SJCRH30 (cell line): ENCODE results near the gene TIAM2. TPM values are rescaled to one million over a fixed set of nuclear protein-coding genes. Genes with fewer than 3 reads are reported as not detected.
A peak's percentile ranks its signal among the peaks of the same experiment; 100 is the strongest.

Experiments
- DNase-seq, 2 experiments: peaks; one replicate each; pipeline ENCODE4 v3.0.0-alpha.2; 2015 to 2020
- H3K27ac ChIP-seq: fragments of 250-450 bp; sonication (Bioruptor Pico); 2 replicates; pipeline ENCODE4 v1.5.1; 2020; ENCODE audit warnings: mild to moderate bottlenecking, moderate library complexity
- H3K27me3 ChIP-seq: fragments of 250-450 bp; sonication (Bioruptor Pico); 2 replicates; pipeline ENCODE4 v1.5.1; 2020; ENCODE audit warnings: mild to moderate bottlenecking, moderate library complexity
- H3K36me3 ChIP-seq: fragments of 250-450 bp; sonication (Bioruptor Pico); 2 replicates; pipeline ENCODE4 v1.5.1; 2020; ENCODE audit warnings: mild to moderate bottlenecking, moderate library complexity
- H3K4me1 ChIP-seq: fragments of 250-450 bp; sonication (Bioruptor Pico); 2 replicates; pipeline ENCODE4 v1.5.1; 2020; ENCODE audit warnings: mild to moderate bottlenecking, moderate library complexity
- H3K4me3 ChIP-seq: fragments of 250-450 bp; sonication (Bioruptor Pico); 2 replicates; pipeline ENCODE4 v1.5.1; 2020; ENCODE audit warnings: mild to moderate bottlenecking, moderate library complexity
- H3K9me3 ChIP-seq: fragments of 250-450 bp; sonication (Bioruptor Pico); replicated peaks from 2 replicates; pipeline ENCODE4 v1.5.1; 2020; ENCODE audit warnings: mild to moderate bottlenecking, moderate library complexity
- total RNA-seq: library from RNA; depleted of rRNA; stranded (reverse); fragments of >200 nt; shearing (Covaris generic); gene quantifications from 2 replicates; pipeline ENCODE4 v1.2.3, GENCODE V29; 2014

TIAM2 gene
- total RNA-seq, 1 experiment from 2014 or later, result 23.8 TPM

DNA sequence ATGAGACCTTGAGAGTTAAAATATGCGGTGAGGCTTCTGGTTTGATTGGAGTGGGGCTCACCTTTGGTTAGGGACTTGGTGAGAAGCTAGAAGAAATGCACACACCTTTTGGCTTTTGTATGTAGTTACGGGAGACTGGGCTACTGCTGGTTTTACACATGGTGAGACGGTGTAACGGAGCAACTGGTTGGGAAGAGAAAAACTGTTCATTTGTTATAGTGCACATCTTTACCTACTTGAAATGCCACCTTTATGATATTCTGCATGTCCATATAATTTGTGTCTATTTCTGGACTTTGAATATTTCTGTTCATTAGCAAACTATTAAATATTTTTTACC, 31.6 kb downstream of the TIAM2 start:
- no peaks in the 10 kb centered on the region for H3K36me3 ChIP-seq
- DNase-seq, result no peak
- H3K27me3 ChIP-seq, result no peaks in the 10 kb centered on the region
- H3K4me1 ChIP-seq, result peaks cover 11% of the 10 kb centered on the region
- H3K27ac ChIP-seq, result no peak overlapping the region; the same call in 1 of the 2 replicates
- H3K9me3 ChIP-seq, result no peaks in the 10 kb centered on the region
- H3K4me3 ChIP-seq, result no peak overlapping the region

DNA sequence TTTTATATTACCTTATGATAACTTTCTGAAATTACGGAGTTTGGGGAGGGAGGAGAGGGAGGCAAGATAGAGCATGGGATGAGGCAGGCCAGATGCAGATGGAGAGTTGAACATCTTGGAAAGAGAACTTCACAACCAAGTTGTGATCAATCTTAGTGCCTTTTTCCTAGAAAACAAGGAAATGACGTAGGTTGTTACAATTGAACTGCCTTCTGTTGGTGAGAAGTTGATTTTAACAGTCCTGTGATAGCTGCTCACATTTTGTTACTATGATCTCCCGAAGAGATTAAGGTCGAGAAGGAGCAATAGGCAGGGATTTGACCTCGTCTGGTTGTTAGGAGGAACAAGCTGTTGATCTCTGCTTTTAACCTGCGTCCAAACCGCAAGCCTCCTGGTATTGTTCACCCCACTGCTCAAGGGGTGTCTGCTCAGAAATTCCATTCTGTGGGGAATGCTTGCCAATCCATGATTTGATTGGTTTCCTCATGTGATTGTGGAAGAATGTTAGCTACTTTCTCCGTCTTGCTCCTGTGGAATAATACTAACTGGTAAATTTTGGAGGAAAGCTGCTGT, 35.1 kb downstream of the TIAM2 start:
- peaks cover 11% of the 10 kb centered on the region for H3K4me1 ChIP-seq
- H3K36me3 ChIP-seq, result no peaks in the 10 kb centered on the region
- H3K4me3 ChIP-seq, result no peak overlapping the region
- H3K27me3 ChIP-seq, result no peaks in the 10 kb centered on the region
- no peak overlapping the region for H3K27ac ChIP-seq
- no peak for DNase-seq
- no peaks in the 10 kb centered on the region for H3K9me3 ChIP-seq

DNA sequence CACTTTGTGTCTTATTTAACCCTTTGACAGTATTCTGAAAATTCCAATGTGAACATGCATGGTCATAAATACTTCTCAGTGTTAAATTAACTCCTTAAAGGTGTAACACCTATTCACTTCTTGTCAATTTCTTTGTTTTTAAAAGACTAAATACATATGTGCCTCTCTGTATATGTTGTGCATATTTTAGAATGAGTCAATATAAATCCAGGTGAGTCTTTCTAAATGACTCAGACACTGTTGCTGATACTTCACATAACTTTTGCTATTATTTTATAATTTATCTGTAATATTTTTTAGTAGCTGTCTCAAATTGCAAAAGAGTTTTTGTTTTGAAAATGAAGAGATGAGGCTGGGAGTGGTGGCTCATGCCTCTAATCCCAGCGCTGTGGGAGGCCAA, 36.0 kb downstream of the TIAM2 start:
- peaks cover 7% of the 10 kb centered on the region for H3K4me1 ChIP-seq
- H3K27me3 ChIP-seq, result no peaks in the 10 kb centered on the region
- no peak overlapping the region for H3K4me3 ChIP-seq
- DNase-seq, result no peak
- H3K36me3 ChIP-seq, result no peaks in the 10 kb centered on the region
- no peak overlapping the region for H3K27ac ChIP-seq
- H3K9me3 ChIP-seq, result no peaks in the 10 kb centered on the region

DNA sequence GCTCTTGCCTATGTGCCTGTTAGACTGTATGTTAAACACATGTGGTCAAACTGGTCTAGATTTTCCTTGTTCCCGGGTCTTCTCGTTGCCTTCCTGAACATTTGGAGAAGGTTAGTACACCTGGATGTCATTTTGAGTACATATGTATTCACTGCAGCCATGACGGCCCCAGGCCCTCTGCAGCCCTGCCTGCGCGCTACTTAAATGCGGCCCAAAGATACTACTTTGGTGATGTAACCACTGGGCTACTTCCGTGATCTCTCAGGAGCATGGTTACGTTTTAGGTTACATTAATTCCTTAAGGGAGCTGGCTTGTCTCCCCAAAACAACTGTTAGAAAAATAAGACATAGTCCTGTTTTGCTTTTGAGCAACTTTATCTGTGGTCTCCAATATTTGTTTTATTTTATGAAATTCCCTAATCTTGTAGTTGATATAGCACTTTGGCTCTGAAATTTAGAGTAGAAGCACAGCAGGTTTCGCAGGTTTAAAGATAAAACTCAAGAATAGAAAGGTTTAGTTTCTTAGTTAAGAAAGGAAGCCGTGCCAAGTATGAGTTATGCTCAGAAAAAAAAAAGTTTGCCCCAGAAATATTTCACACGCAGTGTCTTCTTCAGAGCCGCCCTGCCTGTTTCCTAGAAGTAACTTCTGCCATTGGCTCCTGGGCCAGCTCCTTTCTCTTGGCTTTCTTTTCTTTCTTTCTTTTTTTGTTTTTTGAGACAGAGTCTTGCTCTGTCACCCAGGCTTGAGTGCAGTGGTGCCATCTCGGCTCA, 38.1 kb downstream of the TIAM2 start:
- no peaks in the 10 kb centered on the region for H3K27me3 ChIP-seq
- H3K9me3 ChIP-seq, result no peaks in the 10 kb centered on the region
- no peak overlapping the region for H3K4me3 ChIP-seq
- no peak overlapping the region for H3K27ac ChIP-seq
- H3K4me1 ChIP-seq, result no peaks in the 10 kb centered on the region
- H3K36me3 ChIP-seq, result no peaks in the 10 kb centered on the region
- no peak for DNase-seq

DNA sequence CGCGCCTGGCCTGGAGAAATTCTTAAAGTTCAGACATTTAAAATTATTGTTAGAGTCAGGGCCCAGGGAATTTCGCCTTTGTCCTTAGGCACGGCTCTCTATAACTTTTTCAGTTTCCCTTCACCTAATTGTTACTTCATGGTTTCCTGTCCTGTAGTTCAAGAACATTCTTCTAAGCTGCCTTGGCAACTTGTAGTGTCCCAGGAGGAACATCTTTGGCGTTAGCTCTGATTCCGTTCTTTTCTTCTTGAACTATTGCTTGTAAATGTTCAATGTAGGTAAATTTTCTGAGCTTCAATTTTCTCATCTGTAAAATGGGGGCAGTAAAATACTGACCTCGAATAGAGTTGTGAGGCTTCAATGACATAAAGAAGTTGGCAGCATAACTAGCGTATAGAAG, 41.8 kb downstream of the TIAM2 start:
- H3K9me3 ChIP-seq, result no peaks in the 10 kb centered on the region
- no peaks in the 10 kb centered on the region for H3K27me3 ChIP-seq
- H3K4me1 ChIP-seq, result no peaks in the 10 kb centered on the region
- no peak for DNase-seq
- H3K4me3 ChIP-seq, result no peak overlapping the region
- no peaks in the 10 kb centered on the region for H3K36me3 ChIP-seq
- no peak overlapping the region for H3K27ac ChIP-seq

DNA sequence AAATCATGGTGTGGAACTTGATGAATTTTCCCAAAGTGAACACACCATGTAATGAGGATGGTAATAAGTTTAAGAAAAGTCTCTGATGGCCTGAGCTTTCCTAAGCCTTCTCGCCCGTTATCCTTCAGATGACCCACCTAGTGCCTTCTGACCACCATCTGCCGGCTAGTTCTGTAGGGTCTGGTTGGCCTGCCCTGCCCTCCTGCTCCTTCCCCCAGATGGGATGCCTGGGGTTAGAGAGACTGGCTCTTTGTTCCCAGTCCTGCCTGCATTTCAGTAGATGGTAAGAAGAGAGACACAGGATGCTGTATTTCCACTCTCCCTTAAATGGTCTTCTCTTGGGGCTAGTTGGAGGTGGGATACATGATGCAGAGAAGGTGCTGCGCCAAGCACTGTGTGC, 43.0 kb downstream of the TIAM2 start:
- no peaks in the 10 kb centered on the region for H3K9me3 ChIP-seq
- no peak overlapping the region for H3K27ac ChIP-seq
- no peak overlapping the region for H3K4me3 ChIP-seq
- no peaks in the 10 kb centered on the region for H3K4me1 ChIP-seq
- no peaks in the 10 kb centered on the region for H3K36me3 ChIP-seq
- no peaks in the 10 kb centered on the region for H3K27me3 ChIP-seq
- DNase-seq, result no peak

DNA sequence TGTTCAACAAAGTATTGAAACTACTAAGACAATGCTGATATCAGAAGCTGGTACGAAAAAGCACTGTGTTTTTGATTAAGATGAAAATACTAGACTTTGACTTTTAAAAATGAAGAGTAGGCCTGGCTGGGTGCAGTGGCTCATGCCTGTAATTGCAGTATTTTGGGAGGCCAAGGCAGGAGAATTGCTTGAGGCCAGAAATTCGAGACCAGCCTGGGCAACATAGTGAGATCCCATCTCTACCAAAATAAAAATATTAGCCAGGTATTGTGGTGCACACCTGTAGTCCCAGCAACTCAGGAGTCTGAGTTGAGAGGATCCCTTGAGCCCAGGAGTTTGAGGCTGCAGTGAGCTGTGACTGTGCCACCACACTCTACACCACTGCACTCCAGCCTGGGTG, 43.4 kb downstream of the TIAM2 start:
- no peak overlapping the region for H3K27ac ChIP-seq
- no peak overlapping the region for H3K4me3 ChIP-seq
- no peak for DNase-seq
- H3K9me3 ChIP-seq, result no peaks in the 10 kb centered on the region
- H3K4me1 ChIP-seq, result no peaks in the 10 kb centered on the region
- no peaks in the 10 kb centered on the region for H3K27me3 ChIP-seq
- H3K36me3 ChIP-seq, result no peaks in the 10 kb centered on the region

DNA sequence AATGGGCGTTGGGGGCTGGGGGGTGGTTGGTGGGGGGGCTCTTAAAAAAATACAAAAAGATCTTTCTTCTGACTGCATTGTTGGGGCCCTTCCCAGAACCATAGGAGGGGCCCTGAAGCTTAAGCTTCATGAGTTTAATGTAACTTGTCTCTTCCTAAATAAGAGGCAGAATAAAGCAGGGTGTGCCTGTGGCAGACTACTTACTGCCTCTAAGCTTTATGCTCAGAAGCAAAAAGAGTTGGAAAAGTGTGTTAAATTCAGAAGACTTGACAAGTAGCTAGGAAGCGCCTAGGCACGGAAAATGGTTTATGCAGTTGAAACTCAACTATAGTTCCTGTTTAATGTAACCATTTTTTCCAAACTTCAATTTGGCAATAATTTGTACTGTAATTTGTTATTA, 44.5 kb downstream of the TIAM2 start:
- no peak for DNase-seq
- H3K27ac ChIP-seq, result no peak overlapping the region
- no peaks in the 10 kb centered on the region for H3K36me3 ChIP-seq
- no peaks in the 10 kb centered on the region for H3K27me3 ChIP-seq
- no peaks in the 10 kb centered on the region for H3K9me3 ChIP-seq
- no peaks in the 10 kb centered on the region for H3K4me1 ChIP-seq
- H3K4me3 ChIP-seq, result no peak overlapping the region

DNA sequence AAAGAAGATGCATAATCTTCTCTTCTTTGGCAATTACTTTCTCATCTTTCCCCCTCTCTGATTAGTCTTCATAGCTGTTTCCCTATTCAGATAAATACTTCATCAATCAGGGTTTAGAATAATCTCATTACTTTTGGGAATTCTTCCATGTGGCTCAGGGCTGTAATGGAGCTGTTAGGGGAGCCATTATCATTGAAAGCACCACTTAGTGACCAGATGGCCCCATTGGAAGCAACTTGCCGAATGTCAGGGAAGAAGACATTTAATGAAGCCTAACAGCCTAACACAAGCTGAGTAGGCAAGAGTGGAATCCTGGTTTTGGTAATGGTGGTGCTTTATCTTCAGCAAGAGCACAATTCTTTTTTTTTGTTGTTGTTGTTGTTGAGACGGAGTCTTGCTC, 45.0 kb downstream of the TIAM2 start:
- no peak overlapping the region for H3K27ac ChIP-seq
- no peaks in the 10 kb centered on the region for H3K4me1 ChIP-seq
- DNase-seq, result no peak
- H3K4me3 ChIP-seq, result no peak overlapping the region
- no peaks in the 10 kb centered on the region for H3K36me3 ChIP-seq
- no peaks in the 10 kb centered on the region for H3K9me3 ChIP-seq
- H3K27me3 ChIP-seq, result no peaks in the 10 kb centered on the region

DNA sequence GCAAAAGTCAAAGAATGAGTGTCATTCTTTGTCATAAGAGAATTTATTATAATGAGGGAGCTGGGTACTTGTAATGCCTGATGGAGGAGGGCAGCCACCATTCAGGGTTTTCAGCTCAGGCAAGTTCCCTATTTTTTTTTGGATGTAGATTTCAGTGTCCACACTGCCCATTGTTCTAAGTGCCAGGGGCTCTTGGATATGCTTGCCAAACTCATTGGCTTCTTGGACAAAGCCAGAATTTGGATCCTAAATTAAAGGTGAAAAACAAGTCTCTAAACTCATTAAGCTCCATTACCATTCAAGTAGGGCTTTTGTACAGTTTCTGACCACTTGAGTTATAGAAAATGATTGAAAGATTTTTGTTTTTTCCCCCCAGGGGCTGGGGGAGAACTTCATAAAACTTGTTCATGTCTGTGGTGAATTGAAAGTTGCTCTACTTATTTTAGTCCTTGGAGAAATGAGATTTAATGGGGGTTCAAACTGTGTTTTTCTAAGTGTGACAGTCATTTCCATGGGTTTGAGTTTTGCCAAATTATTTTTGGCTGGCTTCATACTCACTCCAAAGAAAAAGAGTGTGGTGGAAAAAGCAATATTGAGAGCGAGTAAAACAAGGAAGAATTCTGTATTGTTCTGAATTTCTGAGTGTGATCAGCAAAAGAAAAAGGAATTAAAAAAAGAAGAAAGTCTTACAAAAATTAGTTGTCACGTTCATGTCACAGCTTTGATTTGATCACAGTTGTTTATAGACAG, 46.0 kb downstream of the TIAM2 start:
- Histone ChIP-seq H3K4me3 (no peak overlapping the region), H3K27ac (no peak overlapping the region), H3K36me3 (no peaks in the 10 kb centered on the region), H3K4me1 (no peaks in the 10 kb centered on the region), H3K27me3 (no peaks in the 10 kb centered on the region), H3K9me3 (no peaks in the 10 kb centered on the region)
- DNase-seq, result no peak

DNA sequence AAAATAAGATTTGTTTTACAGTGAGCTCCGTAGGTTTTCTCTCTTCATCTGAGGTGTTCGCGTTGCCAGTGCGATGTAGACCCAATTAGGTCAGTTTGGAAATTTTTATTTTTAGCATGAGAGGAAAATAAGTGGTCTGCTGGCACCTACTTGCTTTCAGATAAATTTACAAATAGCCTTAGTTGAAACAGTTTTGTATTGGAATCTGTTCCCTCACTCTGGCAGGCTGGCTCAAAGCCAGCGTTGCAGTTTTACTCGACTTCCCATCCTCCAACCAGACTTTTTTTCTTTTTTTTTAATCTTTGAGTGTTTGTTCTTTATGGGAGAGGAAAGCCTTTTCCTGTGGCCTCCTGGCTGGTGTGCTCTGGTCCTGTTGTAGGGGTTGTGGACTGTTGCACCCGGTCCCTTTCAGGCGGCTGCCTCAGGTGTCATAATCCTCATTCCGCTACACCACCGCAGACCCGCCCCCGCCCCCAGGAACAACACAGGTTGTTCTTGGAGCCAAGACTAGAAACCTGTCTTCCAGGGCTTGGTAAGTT, 46.7 kb downstream of the TIAM2 start:
- H3K4me3 ChIP-seq, result no peak overlapping the region
- no peaks in the 10 kb centered on the region for H3K36me3 ChIP-seq
- no peaks in the 10 kb centered on the region for H3K9me3 ChIP-seq
- H3K27ac ChIP-seq, result no peak overlapping the region
- no peaks in the 10 kb centered on the region for H3K4me1 ChIP-seq
- no peak for DNase-seq
- H3K27me3 ChIP-seq, result no peaks in the 10 kb centered on the region

DNA sequence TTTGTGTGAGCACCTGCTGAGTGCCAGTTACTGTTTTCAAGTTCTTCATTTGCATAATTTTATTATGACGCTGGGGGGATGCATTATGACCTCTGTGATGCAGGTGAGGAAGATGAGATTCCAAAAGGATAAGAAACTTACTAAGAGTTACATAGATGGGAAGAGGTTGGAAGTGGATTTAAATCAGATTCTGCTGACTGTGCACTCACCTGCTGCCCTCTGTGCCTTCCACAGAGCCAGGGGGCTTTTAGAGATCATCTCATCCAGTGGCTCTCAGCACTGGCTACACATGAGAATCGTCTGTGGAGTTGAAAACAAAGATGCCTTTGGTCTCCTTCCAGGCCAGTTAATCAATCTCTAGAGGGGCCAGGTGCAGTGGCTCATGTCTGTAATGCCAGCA, 47.9 kb downstream of the TIAM2 start:
- no peaks in the 10 kb centered on the region for H3K9me3 ChIP-seq

DNA sequence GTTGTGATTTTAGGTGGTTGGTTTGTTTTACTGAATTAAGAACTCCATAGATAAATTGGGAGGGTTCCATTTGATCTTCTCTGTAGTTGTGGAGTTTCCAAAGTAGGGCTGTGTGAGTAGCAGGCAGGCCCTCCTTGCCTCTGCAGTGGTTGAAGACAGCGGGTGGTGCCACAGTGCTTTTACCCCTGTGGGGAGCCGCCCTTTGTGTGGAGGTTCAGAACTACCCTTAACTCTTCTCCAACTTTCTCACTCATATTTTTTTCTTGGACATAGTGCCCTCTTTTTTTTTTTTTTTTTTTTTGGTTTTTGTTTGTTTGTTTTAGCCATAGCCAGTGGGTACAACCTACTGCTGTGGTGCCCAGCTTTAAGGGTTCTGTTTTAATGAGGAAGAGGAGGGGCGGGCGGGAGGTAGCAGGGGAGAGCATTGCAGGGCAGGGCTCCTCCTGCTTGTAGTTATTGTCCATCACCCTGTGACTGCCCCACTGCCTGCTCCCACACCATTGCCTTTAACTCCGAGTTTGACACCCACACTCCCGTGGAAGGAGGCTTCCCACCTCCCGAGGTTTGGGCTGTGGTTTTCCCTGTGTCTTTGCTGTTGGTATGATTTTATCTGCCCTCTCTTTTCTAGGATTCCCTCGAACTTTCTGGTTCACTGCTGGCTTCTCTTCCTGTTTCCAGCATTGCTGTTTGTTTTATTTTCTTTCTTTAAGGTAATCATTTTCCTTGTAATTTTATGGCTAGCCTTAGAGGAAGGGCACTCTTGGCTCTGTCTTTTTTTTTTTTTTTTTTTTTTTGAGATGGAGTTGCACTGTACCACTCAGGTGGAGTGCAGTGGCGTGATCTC, 50.7 kb downstream of the TIAM2 start:
- no peaks in the 10 kb centered on the region for H3K36me3 ChIP-seq
- no peak overlapping the region for H3K4me3 ChIP-seq
- peaks cover 12% of the 10 kb centered on the region for H3K4me1 ChIP-seq
- no peaks in the 10 kb centered on the region for H3K27me3 ChIP-seq
- DNase-seq, result no peak
- H3K9me3 ChIP-seq, result no peaks in the 10 kb centered on the region
- no peak overlapping the region for H3K27ac ChIP-seq

More for the DNA sequence above, 47.9 kb downstream of the TIAM2 start:
- DNase-seq, result no peak
- Histone ChIP-seq H3K4me3 (no peak overlapping the region), H3K36me3 (no peaks in the 10 kb centered on the region), H3K27ac (no peak overlapping the region), H3K27me3 (no peaks in the 10 kb centered on the region), H3K4me1 (no peaks in the 10 kb centered on the region)

DNA sequence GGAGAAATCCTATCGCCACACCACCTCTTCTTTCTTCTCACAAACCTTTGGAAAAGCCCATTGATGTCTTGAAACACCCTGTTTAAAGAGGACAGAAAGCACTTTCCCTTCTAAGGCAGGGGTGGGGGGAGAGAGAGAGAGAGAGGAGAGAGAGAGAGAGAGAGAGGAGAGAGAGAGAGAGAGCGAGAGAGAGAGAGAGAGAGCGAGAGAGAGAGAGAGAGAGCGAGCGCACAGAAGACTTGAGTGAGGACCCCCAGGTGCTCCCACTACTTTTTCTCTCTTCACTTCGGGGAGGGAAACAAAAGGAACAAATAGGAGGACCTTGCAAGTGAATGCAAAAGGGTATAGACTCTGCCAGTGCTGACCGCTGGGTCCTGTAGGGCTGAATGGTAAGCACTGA, 52.4 kb downstream of the TIAM2 start:
- no peak overlapping the region for H3K4me3 ChIP-seq
- no peaks in the 10 kb centered on the region for H3K27me3 ChIP-seq
- H3K9me3 ChIP-seq, result no peaks in the 10 kb centered on the region
- H3K36me3 ChIP-seq, result no peaks in the 10 kb centered on the region
- H3K27ac ChIP-seq, result no peak overlapping the region
- peaks cover 16% of the 10 kb centered on the region for H3K4me1 ChIP-seq
- DNase-seq, result no peak

DNA sequence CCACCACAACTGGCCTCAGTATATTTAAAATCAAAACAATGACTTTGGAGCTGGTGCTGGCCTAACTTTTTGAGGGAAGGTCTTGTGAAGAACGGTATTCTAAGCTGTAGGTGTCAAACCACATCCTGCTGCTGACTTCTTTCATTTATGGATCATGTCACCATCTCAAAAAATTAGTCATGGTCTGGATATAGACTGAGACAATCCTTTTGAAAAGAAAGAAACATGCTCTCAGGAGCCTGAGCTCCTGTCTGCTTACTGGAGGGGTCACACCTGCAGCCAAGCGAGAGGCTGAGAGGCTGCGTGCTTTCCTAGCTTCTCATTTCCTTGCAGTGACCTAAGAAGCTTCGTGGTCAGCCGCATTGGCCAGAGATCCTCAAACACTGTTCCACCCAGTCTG, 55.2 kb downstream of the TIAM2 start:
- Histone ChIP-seq H3K27me3 (no peaks in the 10 kb centered on the region), H3K36me3 (no peaks in the 10 kb centered on the region), H3K27ac (peak overlapping the region; percentile 71), H3K4me1 (peaks cover 16% of the 10 kb centered on the region), H3K4me3 (no peak overlapping the region), H3K9me3 (no peaks in the 10 kb centered on the region)
- DNase-seq, result peak; percentile 44 to 72
